Panc1 (cell line): ENCODE measurements around the gene ZFHX3. TPM values are rescaled to one million over a fixed set of nuclear protein-coding genes. Genes with fewer than 3 reads are reported as not detected.

Source experiments
- ATAC-seq: fragments of 200-7000 bp; cut with Tn5 transposase; 2 replicates; pipeline ENCODE4 v1.9.1; 2020; ENCODE audit warnings: mild to moderate bottlenecking, moderate library complexity
- BruUV-seq: library from RNA; stranded (reverse); fragments of 400-500 nt; replicated peaks from 2 replicates; lab custom pipeline; 2021; lab: Mats Ljungman, UMichigan
- CTCF ChIA-PET: fragments of 300-600 bp; sonication (Branson Sonifier 250); formaldehyde crosslinking; loops from one replicate; lab custom pipeline; 2022; ENCODE audit warnings: antibody characterized with exemption; lab: Charles Lee
- POLR2A ChIA-PET: fragments of 300-600 bp; sonication (Branson Sonifier 250); formaldehyde crosslinking; loops from one replicate; lab custom pipeline; 2022; ENCODE audit warnings: antibody characterized with exemption; lab: Charles Lee
- DNase-seq: peaks from one replicate; pipeline ENCODE4 v3.0.0-alpha.2; 2010; ENCODE audit warnings: low read depth, low spot score
- H3K27ac ChIP-seq: 2 replicates; pipeline ENCODE4 v1.5.1; 2011; ENCODE audit warnings: mild to moderate bottlenecking, low read length, inconsistent platforms
- H3K27me3 ChIP-seq: fragments of 200-500 bp; sonication (Bioruptor generic); 2 replicates; pipeline ENCODE4 v1.6.0; 2014; ENCODE audit warnings: low read length, inconsistent platforms; ENCODE audit not compliant: control insufficient read depth, insufficient read depth
- H3K36me3 ChIP-seq: fragments of 200-500 bp; sonication (Bioruptor generic); 2 replicates; pipeline ENCODE4 v1.5.1; 2014; ENCODE audit warnings: inconsistent platforms, mild to moderate bottlenecking, low read length, moderate library complexity; ENCODE audit not compliant: control insufficient read depth, insufficient read depth
- H3K4me1 ChIP-seq: 2 replicates; pipeline ENCODE4 v1.5.1; 2011; ENCODE audit warnings: inconsistent platforms, mild to moderate bottlenecking, low read length, moderate library complexity; ENCODE audit not compliant: control insufficient read depth, insufficient read depth
- H3K4me3 ChIP-seq, 2 experiments: 2 replicates each; pipeline ENCODE4 v1.5.1; 2011 to 2012; ENCODE audit warnings: low read depth in 2 of 2, low read length in 2 of 2, mild to moderate bottlenecking in 2 of 2, inconsistent platforms in 1 of 2, moderate library complexity in 1 of 2
- H3K9me3 ChIP-seq: fragments of 200-500 bp; sonication (Bioruptor generic); 2 replicates; pipeline ENCODE4 v1.5.1; 2014; ENCODE audit warnings: low read depth, mild to moderate bottlenecking, inconsistent platforms, low read length, moderate library complexity; ENCODE audit not compliant: control insufficient read depth, insufficient read depth
- CTCF ChIP-seq: fragments of 450-650 bp; IDR thresholded peaks from 2 replicates; pipeline ENCODE4 v1.5.1; 2017; ENCODE audit warnings: mild to moderate bottlenecking
- POLR2AphosphoS5 ChIP-seq: IDR thresholded peaks from 2 replicates; pipeline ENCODE4 v1.6.1; 2012; ENCODE audit warnings: mild to moderate bottlenecking, low read depth, low read length, moderate library complexity
- REST ChIP-seq, 2 experiments: IDR thresholded peaks; 2 replicates each; pipeline ENCODE4 v1.6.1; 2011 to 2012; ENCODE audit warnings: low read depth in 2 of 2, control low read depth in 1 of 2, low read length in 1 of 2, mild to moderate bottlenecking in 1 of 2, moderate library complexity in 1 of 2; ENCODE audit not compliant: insufficient read depth in 1 of 2
- SIN3A ChIP-seq: IDR thresholded peaks from 2 replicates; pipeline ENCODE4 v1.6.1; 2012; ENCODE audit warnings: low read depth, mild to moderate bottlenecking, low read length, moderate library complexity, borderline replicate concordance; ENCODE audit not compliant: insufficient read depth
- TCF7L2 ChIP-seq: IDR thresholded peaks from 2 replicates; pipeline ENCODE4 v1.6.1; 2011; ENCODE audit warnings: mild to moderate bottlenecking, low read depth, low read length, inconsistent platforms
- in situ Hi-C: cut with HindIII; loops from 2 replicates; pipeline ENCODE4 v1.10.0; 2016; ENCODE audit warnings: low sequenced_read_pairs, low pct_unique_long_range_greater_than_20kb
- intact Hi-C: fragments of 100-400 bp; cut with micrococcal nuclease; formaldehyde crosslinking; loops from one replicate; pipeline ENCODE4 v1.10.0; 2022; ENCODE audit not compliant: unreplicated experiment
- total RNA-seq: library from RNA; stranded (reverse); gene quantifications from one replicate; pipeline ENCODE4 v1.2.1, GENCODE V29; 2021; ENCODE audit not compliant: unreplicated experiment

ZFHX3 gene
- total RNA-seq, 1 experiment from 2014 or later, result 7.1 TPM

GRCh38 chr16:72932677-72933335 is 115.1 kb downstream of the ZFHX3 start:
- H3K27me3 ChIP-seq, result no peaks in the 10 kb centered on the region
- ChIA-PET POLR2A (no interaction called here), CTCF (no interaction called here)
- no peak overlapping the region for H3K4me3 ChIP-seq
- no peaks in the 10 kb centered on the region for H3K4me1 ChIP-seq
- H3K36me3 ChIP-seq, result no peaks in the 10 kb centered on the region
- ATAC-seq (no peak), DNase-seq (no peak)
- no TSS peak for BruUV-seq
- H3K9me3 ChIP-seq, result no peaks in the 10 kb centered on the region
- in situ Hi-C loops, result no loop called here
- intact Hi-C loops, result no loop called here
- TF ChIP-seq POLR2AphosphoS5 (no peak), TCF7L2 (no peak), REST (IDR thresholded peaks at IDR 0.05; ENCODE audit: insufficient read depth in 1 of 2, low read depth in 2 of 2, low read length in 1 of 2) (no peak), CTCF (no peak), SIN3A (no peak)
- H3K27ac ChIP-seq, result no peak overlapping the region

GRCh38 chr16:72932050-72932449 is 115.9 kb downstream of the ZFHX3 start:
- no TSS peak for BruUV-seq
- no peaks in the 10 kb centered on the region for H3K9me3 ChIP-seq
- no peak overlapping the region for H3K4me3 ChIP-seq
- intact Hi-C loops, result no loop called here
- no peaks in the 10 kb centered on the region for H3K4me1 ChIP-seq
- no peak for ATAC-seq
- no peaks in the 10 kb centered on the region for H3K27me3 ChIP-seq
- POLR2A ChIA-PET, result no interaction called here
- H3K27ac ChIP-seq, result no peak overlapping the region
- CTCF ChIA-PET, result no interaction called here
- H3K36me3 ChIP-seq, result no peaks in the 10 kb centered on the region
- in situ Hi-C loops, result no loop called here
- TF ChIP-seq POLR2AphosphoS5 (no peak), REST (IDR thresholded peaks at IDR 0.05; ENCODE audit: insufficient read depth in 1 of 2, low read depth in 2 of 2, low read length in 1 of 2) (no peak), TCF7L2 (no peak), CTCF (no peak), SIN3A (no peak)
- DNase-seq, result no peak
